ENCODE measurements around the gene MFSD11. TPM values are rescaled to one million over a fixed set of nuclear protein-coding genes. Genes with fewer than 3 reads are reported as not detected.

MFSD11 gene
- total RNA-seq, 1 donor from 2014 or later = 20.8 TPM

DNA sequence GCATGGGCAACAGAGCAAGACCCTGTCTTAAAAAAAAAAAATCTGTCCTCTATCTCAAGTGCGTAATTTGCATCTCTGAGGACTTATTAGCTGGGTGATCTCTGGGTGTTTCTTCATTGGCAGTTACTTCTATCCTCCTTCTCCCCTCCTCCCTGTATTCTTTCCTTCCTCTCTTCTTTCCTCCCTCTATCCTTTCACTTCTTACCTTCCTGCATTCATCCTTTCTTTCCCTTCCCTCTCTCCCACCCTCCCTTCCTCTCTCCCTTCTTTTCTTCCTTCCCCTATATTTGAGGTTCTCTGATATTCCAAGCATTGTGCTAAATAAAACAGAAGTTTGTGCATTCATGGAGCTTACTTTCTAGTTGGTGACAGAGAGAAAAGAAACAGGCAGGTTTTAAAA lies 10.7 kb downstream of the MFSD11 start:
- Mint-ChIP-seq H3K27me3 (no peaks in the 10 kb centered on the region), H3K27ac (no peak overlapping the region), H3K4me1 (peaks cover 11% of the 10 kb centered on the region), H3K4me3 (no peak overlapping the region), H3K36me3 (ENCODE audit: low read depth) (peaks cover 54% of the 10 kb centered on the region), H3K9me3 (no peaks in the 10 kb centered on the region)
- ATAC-seq (ENCODE audit: low read depth) (no peak), DNase-seq (no peak)
- TF ChIP-seq CTCF (IDR thresholded peaks at IDR 0.05) = no peak
- intact Hi-C loops (cut with micrococcal nuclease) = no loop called here
- POLR2A ChIA-PET = interaction anchor here (1.7 kb wide), 1 partner anchor 11 kb away, joined by 7 read pairs; the partner anchor contains the start of gene MFSD11
- CTCF ChIA-PET = no interaction called here

GRCh38 chr17:76751416-76751993 lies 13.6 kb downstream of the MFSD11 start:
- POLR2A ChIA-PET = interaction anchor here (1.1 kb wide), 1 partner anchor 15 kb away, joined by 4 read pairs; the partner anchor contains the start of gene SRSF2
- Mint-ChIP-seq H3K4me1 (peaks cover 11% of the 10 kb centered on the region), H3K27ac (no peak overlapping the region), H3K9me3 (no peaks in the 10 kb centered on the region), H3K36me3 (ENCODE audit: low read depth) (peaks cover 31% of the 10 kb centered on the region), H3K4me3 (no peak overlapping the region), H3K27me3 (no peaks in the 10 kb centered on the region)
- ATAC-seq (ENCODE audit: low read depth) (no peak), DNase-seq (no peak)
- intact Hi-C loops (cut with micrococcal nuclease) = no loop called here
- no peak for TF ChIP-seq CTCF (IDR thresholded peaks at IDR 0.05)
- CTCF ChIA-PET = no interaction called here

DNA sequence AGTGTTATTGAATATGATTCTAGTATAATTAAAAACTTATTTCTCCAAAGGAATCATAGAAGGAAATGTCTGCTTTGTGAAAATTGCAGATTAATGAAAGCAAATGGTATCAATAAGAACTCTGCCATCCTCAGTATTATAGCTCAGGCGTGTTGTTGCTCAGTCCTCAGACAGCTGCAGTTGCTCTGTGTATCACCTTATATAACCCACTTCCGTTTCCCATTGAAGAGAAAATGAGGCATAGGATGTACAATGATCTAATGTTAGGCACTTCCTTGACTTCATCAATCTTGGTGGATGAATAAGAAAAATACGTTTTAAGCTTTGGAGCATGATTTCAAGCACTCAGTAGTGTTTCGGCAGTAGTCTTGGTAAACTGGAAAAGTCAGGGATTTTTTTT lies 14.1 kb downstream of the MFSD11 start:
- no peaks in the 10 kb centered on the region for H3K9me3 Mint-ChIP-seq
- H3K4me3 Mint-ChIP-seq = no peak overlapping the region
- H3K27ac Mint-ChIP-seq = peak overlapping the region; percentile 15
- peaks cover 31% of the 10 kb centered on the region for H3K36me3 Mint-ChIP-seq (ENCODE audit: low read depth)
- TF ChIP-seq CTCF (IDR thresholded peaks at IDR 0.05) = no peak
- H3K4me1 Mint-ChIP-seq = peaks cover 11% of the 10 kb centered on the region
- no peaks in the 10 kb centered on the region for H3K27me3 Mint-ChIP-seq
- intact Hi-C loops (cut with micrococcal nuclease) = no loop called here
- POLR2A ChIA-PET = interaction anchor here (0.7 to 1.1 kb wide), 2 partner anchors 15 to 80 kb away, joined by 4 to 6 read pairs; partner anchors contain the start of gene SRSF2
- CTCF ChIA-PET = no interaction called here
- DNase-seq = no peak
- no peak for ATAC-seq (ENCODE audit: low read depth)

- no peaks in the 10 kb centered on the region for H3K9me3 Mint-ChIP-seq
- H3K4me1 Mint-ChIP-seq = peaks cover 11% of the 10 kb centered on the region
- CTCF ChIA-PET = no interaction called here
- POLR2A ChIA-PET = interaction anchor here (0.7 kb wide), 3 partner anchors 57 to 257 kb away, joined by 5 to 6 read pairs (median 6); no protein-coding TSS in a partner anchor
- peaks cover 35% of the 10 kb centered on the region for H3K36me3 Mint-ChIP-seq (ENCODE audit: low read depth)
- no peak for DNase-seq
- TF ChIP-seq CTCF (IDR thresholded peaks at IDR 0.05) = no peak
- no peaks in the 10 kb centered on the region for H3K27me3 Mint-ChIP-seq
- no peak for ATAC-seq (ENCODE audit: low read depth)
- intact Hi-C loops (cut with micrococcal nuclease) = no loop called here
- H3K27ac Mint-ChIP-seq = no peak overlapping the region
- no peak overlapping the region for H3K4me3 Mint-ChIP-seq
Measured at GRCh38 chr17:76753061-76753961, 15.4 kb downstream of the MFSD11 start.

DNA sequence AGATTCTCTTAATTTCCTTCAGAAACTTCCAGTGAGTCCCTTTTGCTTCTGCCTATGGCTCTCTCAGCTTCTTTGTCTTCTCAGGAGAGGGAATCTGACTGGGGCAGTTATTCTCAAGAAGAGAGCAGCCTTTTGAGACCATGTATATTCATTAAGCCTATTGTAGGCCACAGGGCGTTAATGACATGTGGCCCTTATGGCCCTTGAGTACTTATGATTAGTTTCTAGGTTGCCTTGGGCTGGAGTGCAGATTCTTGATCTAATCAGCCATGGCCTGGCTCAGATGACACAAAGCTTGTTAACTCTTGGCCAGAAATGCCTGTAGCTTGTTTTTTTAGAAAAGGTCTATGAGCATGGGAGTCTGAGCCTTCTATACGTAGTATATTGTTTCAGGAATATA lies 17.4 kb downstream of the MFSD11 start:
- intact Hi-C loops (cut with micrococcal nuclease) = no loop called here
- CTCF ChIA-PET = no interaction called here
- Mint-ChIP-seq H3K4me3 (no peak overlapping the region), H3K27ac (no peak overlapping the region), H3K27me3 (no peaks in the 10 kb centered on the region), H3K36me3 (ENCODE audit: low read depth) (peaks cover 29% of the 10 kb centered on the region), H3K4me1 (peaks cover 11% of the 10 kb centered on the region), H3K9me3 (no peaks in the 10 kb centered on the region)
- POLR2A ChIA-PET = no interaction called here
- ATAC-seq (ENCODE audit: low read depth) (no peak), DNase-seq (no peak)
- no peak for TF ChIP-seq CTCF (IDR thresholded peaks at IDR 0.05)

Measured in activated B cell treated with CpG ODN at 0.5 μM for 24 hours (primary cell).